ENCODE data around the gene CDR2. TPM values are rescaled to one million over a fixed set of nuclear protein-coding genes. Genes with fewer than 3 reads are reported as not detected.

CDR2 gene
- total RNA-seq, 1 experiment from 2014 or later, result 14.7 TPM

DNA sequence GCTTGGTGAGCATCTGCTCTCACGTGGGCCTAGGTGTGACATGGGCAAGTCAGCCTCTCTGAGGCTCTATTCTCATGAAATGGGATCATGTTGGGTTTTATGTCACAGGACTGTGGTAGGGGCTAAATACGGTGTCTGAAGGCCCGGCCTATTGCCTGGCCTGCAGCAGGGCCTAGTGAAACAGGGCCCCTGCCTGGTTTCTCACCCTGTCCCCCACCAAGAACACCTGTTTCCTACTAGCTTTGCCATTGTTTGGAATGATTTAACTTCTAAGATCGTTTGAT is 48.1 kb downstream of the CDR2 start:
- no peak for DNase-seq
- Histone ChIP-seq H3K4me1 (ENCODE audit: insufficient read depth, low read length) (no peaks in the 10 kb centered on the region), H3K4me2 (ENCODE audit: low read length) (no peak overlapping the region), H3K79me2 (ENCODE audit: low read length) (no peaks in the 10 kb centered on the region), H3K27ac (ENCODE audit: low read length) (no peak overlapping the region), H3K36me3 (ENCODE audit: low read depth, low read length) (peaks cover 7% of the 10 kb centered on the region; the same call in 1 of the 2 replicates), H3K9ac (ENCODE audit: low read length) (no peak overlapping the region), H3F3A (ENCODE audit: low read length, unreplicated experiment) (no peaks in the 10 kb centered on the region), H3K9me3 (ENCODE audit: low read length) (no peaks in the 10 kb centered on the region), H2AFZ (ENCODE audit: low read length) (no peak overlapping the region), H3K4me3 (ENCODE audit: low read length) (no peak overlapping the region), H3K27me3 (ENCODE audit: low read length) (no peaks in the 10 kb centered on the region), H4K20me1 (ENCODE audit: low read length) (no peaks in the 10 kb centered on the region), H3K9me2 (replicated peaks; ENCODE audit: low read length) (no peaks in the 10 kb centered on the region)
- intact Hi-C loops (cut with micrococcal nuclease), result loop anchor here (10.0 kb wide), 1 partner anchor 48 kb away; the partner anchor contains the start of gene CDR2
- no TSS peak for BruUV-seq (replicated peaks)
- TF ChIP-seq CTCF (conservative IDR thresholded peaks at IDR 0.05; ENCODE audit: low read depth, low read length) (no peak), EZH2 (IDR thresholded peaks at IDR 0.05; ENCODE audit: low read length, unreplicated experiment) (no peak)
- POLR2A ChIA-PET (ENCODE audit: unreplicated experiment), result no interaction called here
- no peak for ATAC-seq
- CTCF ChIA-PET, result no interaction called here

DNA sequence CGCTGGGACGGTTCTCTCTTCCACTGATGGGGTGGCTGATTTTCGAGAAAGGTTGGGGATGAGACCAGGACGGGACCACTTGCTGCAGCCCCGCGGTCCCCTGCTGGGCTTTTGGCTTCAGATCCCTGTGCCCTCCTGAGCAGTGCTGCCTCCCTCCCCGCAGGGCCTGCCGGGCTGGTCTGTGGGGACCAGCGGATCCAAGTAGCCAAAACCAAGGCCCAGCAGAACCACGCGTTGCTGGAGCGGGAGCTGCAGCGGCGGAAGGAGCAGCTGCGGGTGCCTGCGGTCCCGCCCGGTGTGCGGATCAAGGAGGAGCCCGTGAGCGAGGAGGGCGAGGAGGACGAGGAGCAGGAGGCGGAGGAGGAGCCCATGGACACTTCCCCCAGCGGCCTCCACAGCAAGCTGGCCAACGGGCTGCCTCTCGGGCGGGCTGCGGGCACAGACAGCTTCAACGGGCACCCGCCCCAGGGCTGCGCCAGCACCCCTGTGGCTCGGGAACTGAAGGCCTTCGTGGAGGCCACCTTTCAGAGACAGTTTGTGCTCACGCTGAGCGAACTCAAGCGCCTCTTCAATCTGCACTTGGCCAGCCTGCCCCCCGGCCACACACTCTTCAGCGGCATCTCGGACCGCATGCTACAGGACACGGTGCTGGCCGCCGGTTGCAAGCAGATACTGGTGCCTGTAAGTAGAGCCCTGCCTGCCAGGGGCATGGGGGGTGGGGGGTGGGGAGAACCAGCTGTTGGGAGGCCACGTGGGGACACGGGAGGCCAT is 48.6 kb downstream of the CDR2 start:
- Histone ChIP-seq H4K20me1 (ENCODE audit: low read length) (no peaks in the 10 kb centered on the region), H3F3A (ENCODE audit: low read length, unreplicated experiment) (no peaks in the 10 kb centered on the region), H3K9ac (ENCODE audit: low read length) (no peak overlapping the region), H3K4me1 (ENCODE audit: insufficient read depth, low read length) (no peaks in the 10 kb centered on the region), H3K9me2 (replicated peaks; ENCODE audit: low read length) (no peaks in the 10 kb centered on the region), H3K36me3 (ENCODE audit: low read depth, low read length) (peaks cover 11% of the 10 kb centered on the region; the same call in 1 of the 2 replicates), H2AFZ (ENCODE audit: low read length) (no peak overlapping the region), H3K27ac (ENCODE audit: low read length) (no peak overlapping the region), H3K79me2 (ENCODE audit: low read length) (no peaks in the 10 kb centered on the region), H3K4me2 (ENCODE audit: low read length) (no peak overlapping the region), H3K9me3 (ENCODE audit: low read length) (no peaks in the 10 kb centered on the region), H3K27me3 (ENCODE audit: low read length) (no peaks in the 10 kb centered on the region), H3K4me3 (ENCODE audit: low read length) (no peak overlapping the region)
- ATAC-seq (no peak), DNase-seq (no peak)
- CTCF ChIA-PET, result no interaction called here
- BruUV-seq (replicated peaks), result no TSS peak
- POLR2A ChIA-PET (ENCODE audit: unreplicated experiment), result no interaction called here
- TF ChIP-seq CTCF (conservative IDR thresholded peaks at IDR 0.05; ENCODE audit: low read depth, low read length) (no peak), EZH2phosphoT487 (IDR thresholded peaks at IDR 0.05; ENCODE audit: borderline replicate concordance, low read length) (no peak), EZH2 (IDR thresholded peaks at IDR 0.05; ENCODE audit: low read length, unreplicated experiment) (no peak)
- intact Hi-C loops (cut with micrococcal nuclease), result loop anchor here (10.0 kb wide), 1 partner anchor 49 kb away; the partner anchor contains the start of gene CDR2

DNA sequence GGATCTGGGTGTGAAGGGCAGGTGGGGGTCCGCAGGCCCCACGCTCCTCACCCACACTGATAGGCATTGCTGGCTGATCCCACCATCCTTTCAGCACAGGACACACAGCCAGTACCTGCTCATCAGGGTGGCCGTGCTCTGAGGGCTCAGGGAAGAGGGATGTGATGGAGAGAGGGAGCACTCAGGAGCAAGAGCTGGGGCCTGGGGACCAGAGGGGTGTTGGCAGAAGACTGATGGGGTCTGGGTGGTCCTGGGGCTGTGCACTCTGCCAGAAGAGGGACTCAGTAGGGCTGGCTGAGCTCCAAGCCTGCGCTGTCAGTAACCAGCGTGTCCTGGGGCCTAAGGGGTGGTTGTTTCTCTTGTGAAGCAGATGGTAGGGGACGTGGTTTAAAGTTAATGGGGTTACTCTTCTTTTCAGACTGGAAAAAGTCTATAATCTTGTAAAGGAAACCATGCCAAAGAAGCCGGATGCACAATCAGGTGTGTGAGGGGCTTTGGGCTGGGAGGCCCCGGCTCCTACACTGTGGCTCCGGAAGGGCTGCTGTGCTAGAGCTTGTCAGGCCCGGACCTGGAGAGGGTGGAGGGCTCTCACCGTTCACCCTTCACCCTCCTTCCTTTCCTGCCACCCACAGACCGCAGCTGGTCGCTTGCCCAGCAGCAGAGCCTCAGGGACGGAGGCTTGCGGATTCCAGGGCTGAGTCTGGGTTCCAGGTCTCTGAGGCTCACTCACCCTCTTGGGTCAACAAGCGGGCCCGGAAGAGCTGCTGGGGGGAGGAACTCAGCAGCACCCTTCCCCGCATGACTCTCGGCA is 49.4 kb downstream of the CDR2 start:
- Histone ChIP-seq H3K9me2 (replicated peaks; ENCODE audit: low read length) (no peaks in the 10 kb centered on the region), H4K20me1 (ENCODE audit: low read length) (no peaks in the 10 kb centered on the region), H3K27me3 (ENCODE audit: low read length) (no peaks in the 10 kb centered on the region), H3K27ac (ENCODE audit: low read length) (no peak overlapping the region), H3K4me1 (ENCODE audit: insufficient read depth, low read length) (no peaks in the 10 kb centered on the region), H3F3A (ENCODE audit: low read length, unreplicated experiment) (no peaks in the 10 kb centered on the region), H3K79me2 (ENCODE audit: low read length) (no peaks in the 10 kb centered on the region), H3K4me2 (ENCODE audit: low read length) (no peak overlapping the region), H2AFZ (ENCODE audit: low read length) (no peak overlapping the region), H3K36me3 (ENCODE audit: low read depth, low read length) (peaks cover 11% of the 10 kb centered on the region; the same call in 1 of the 2 replicates), H3K9ac (ENCODE audit: low read length) (no peak overlapping the region), H3K4me3 (ENCODE audit: low read length) (no peak overlapping the region), H3K9me3 (ENCODE audit: low read length) (no peaks in the 10 kb centered on the region)
- TF ChIP-seq EZH2 (IDR thresholded peaks at IDR 0.05; ENCODE audit: low read length, unreplicated experiment), result no peak
- no peak for TF ChIP-seq EZH2phosphoT487 (IDR thresholded peaks at IDR 0.05; ENCODE audit: borderline replicate concordance, low read length)
- TF ChIP-seq CTCF (conservative IDR thresholded peaks at IDR 0.05; ENCODE audit: low read depth, low read length), result no peak
- intact Hi-C loops (cut with micrococcal nuclease), result loop anchor here (5.0 to 10.0 kb wide), 2 partner anchors 50 to 1168 kb away; partner anchors contain the start of genes CDR2 and LDAF1
- ChIA-PET POLR2A (ENCODE audit: unreplicated experiment) (no interaction called here), CTCF (no interaction called here)
- ATAC-seq (no peak), DNase-seq (no peak)
- no TSS peak for BruUV-seq (replicated peaks)
